NCI-H510A treated with DMSO at 0.1 percent for 48 hours (cell line): ENCODE data around the gene MTUS2.
"Not testable (repeated sequence)": the region's sequence is repeated elsewhere in the genome, so short reads cannot be mapped to it uniquely, and the experiment has no call there.

Experiments
- DNase-seq: peaks from one replicate; lab custom pipeline; 2025; lab: John Stamatoyannopoulos, UW

The MTUS2 gene

GRCh38 chr13:29319451-29319850, 499.3 kb downstream of the MTUS2 start:
- no peak for DNase-seq

GRCh38 chr13:29323954-29324353, 503.8 kb downstream of the MTUS2 start:
- DNase-seq: no peak

- DNase-seq: no peak
Measured at GRCh38 chr13:29324601-29325000, 504.5 kb downstream of the MTUS2 start.

DNA sequence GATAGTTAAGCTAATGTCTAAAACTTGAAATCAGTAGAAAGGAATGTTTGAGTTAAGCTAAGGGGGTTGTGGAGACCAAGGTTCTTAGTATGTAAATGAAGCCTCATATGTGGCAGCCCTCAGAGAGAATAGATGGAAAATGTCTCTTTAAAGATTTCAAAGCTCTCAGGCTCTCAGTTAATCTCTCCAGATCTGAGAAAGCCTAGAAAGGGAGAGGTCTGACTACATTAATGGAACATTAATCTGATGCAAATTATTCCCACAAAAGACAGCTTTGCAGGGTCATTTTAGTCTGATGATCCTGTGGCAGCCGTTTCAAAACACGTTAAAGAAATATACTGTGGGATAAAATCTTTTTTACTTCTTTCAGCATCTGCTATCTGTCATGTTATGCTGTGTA, 508.4 kb downstream of the MTUS2 start:
- no peak for DNase-seq

DNA sequence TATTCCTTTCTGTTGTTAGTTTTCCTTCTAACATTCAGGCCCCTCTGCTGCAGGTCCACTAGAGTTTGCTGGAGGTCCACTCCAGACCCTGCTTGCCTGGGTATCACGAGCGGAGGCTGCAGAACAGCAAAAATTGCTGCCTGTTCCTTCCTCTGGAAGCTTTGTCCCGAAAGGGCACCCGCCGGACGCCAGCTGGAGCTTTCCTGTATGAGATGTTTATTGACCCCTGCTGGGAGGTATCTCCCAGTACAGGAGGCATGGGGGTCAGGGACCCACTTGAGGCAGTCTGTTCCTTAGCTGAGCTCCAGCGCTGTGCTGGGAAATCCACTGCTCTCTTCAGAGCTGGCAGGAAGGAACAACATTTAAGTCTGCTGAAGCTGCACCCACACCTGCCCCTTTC, 516.2 kb downstream of the MTUS2 start:
- no peak for DNase-seq

GRCh38 chr13:29339386-29340272, 519.5 kb downstream of the MTUS2 start:
- DNase-seq: no peak

GRCh38 chr13:29345860-29346582, 525.9 kb downstream of the MTUS2 start:
- peak; percentile 2 for DNase-seq

GRCh38 chr13:29355029-29355428, 534.9 kb downstream of the MTUS2 start:
- no peak for DNase-seq

- peak; percentile 46 for DNase-seq
Measured at GRCh38 chr13:29359181-29359580, 539.0 kb downstream of the MTUS2 start.

- no peak for DNase-seq
Measured at GRCh38 chr13:29361716-29362115, 541.6 kb downstream of the MTUS2 start.

GRCh38 chr13:29362849-29363604, 542.9 kb downstream of the MTUS2 start:
- DNase-seq: peak; percentile 65

DNA sequence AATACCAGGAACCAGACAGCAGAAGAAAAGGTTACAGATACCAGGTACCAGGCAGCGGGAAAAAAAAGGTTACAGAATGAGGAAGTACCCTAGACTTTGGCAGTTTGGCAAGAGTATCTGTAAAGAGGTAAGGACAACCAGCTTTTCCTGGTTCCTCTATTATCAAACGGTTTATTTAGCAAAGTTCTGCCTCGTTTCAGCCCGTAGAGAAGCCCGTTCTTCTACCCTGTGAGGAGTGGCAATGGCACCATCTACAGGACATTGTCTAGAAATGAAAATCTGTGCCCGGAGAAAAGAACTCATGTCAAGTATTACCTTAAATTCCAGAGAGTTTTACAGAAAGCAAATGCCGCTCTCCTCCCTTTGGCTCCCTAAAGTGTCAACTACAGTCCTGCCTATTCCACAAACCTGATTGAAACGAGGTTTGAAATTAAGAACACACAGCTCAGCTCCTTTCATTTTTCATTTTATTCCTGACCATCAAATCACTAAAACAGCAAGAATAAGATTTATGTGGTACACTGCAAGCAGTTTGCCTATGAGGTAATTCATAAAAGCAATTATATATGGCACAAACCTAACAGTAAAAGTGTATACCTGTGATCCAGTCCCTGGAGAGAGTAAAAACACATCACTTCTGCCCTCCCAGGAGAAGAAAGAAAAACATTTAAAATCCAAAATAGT, 549.1 kb downstream of the MTUS2 start:
- peak; percentile 47 for DNase-seq

GRCh38 chr13:29379281-29379680, 559.1 kb downstream of the MTUS2 start:
- DNase-seq: no peak

DNA sequence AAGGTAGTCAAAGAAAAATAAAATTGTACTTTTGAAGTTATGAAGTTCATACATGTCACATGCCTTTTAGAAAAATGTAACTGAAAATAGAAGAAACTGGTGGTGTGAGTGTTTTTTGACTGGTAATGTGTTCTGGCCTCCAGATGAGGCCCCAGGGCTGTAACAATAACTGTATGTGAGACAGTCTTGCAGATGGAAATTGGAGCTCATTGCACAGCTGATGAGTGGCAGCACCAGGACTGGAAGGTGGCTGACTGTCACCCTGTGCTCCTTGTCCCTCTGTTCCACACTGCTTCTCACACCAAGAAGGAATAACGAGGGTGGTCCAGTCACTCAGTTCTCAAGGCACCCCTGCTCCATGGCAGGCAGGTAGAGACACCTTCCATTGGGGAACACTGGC, 559.7 kb downstream of the MTUS2 start:
- DNase-seq: no peak

GRCh38 chr13:29382021-29382420, 561.9 kb downstream of the MTUS2 start:
- no peak for DNase-seq

GRCh38 chr13:29383476-29383875, 563.3 kb downstream of the MTUS2 start:
- DNase-seq: no peak

DNA sequence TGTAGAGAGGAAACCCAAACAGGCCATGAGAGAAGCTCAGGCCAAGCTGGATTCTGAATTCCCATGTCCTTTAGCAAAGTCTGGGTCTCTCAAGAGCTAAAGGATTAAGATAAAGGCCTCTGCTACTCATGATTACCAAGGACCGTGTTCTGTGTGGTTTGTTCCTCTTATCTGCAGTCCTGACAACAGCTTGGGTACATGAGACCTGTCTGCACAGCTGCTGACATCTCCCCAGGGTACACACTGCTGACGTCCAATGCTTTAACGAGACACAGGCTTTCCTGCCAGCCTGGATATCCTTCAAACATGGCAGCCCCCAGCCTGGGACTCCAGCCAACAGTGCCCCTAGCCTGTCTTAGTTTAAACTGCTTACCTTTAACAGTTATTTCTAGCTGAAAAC, 564.3 kb downstream of the MTUS2 start:
- no peak for DNase-seq

DNA sequence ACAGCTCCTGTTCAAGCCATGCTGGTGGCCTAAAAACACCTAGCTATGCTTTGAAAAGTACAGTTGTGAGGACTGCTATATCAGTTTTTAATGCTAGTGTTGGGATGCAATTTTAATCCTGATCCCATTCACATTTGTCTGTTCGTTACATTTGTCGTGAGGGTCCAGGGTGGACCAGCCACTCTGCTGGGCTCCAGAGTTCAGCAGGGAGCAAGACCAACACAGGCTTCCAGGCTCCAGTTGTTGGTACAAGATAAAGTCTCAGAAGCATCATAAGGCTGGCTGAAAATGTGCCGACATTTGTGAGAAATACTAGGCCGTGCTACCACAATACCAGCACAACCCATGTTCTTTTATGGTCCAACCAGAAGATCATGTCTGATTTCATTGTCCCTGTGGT, 564.7 kb downstream of the MTUS2 start:
- no peak for DNase-seq

- DNase-seq: no peak
Measured at GRCh38 chr13:29386246-29386645, 566.1 kb downstream of the MTUS2 start.

DNA sequence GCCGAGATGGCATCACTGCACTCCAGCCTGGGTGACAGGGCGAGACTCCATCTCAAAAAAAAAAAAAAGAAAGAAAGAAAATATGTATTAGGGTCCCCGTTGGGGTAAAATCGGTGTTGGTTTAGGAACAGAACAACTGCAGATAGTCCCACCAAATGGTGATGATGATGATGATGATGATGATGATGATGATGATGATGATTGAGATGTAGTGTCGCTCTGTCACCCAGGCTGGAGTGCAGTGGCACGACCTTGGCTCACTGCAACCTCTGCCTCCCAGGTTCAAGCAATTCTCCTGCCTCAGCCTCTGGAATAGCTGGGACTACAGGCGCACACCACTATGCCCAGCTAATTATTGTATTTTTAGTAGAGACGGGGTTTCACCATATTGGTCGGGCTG, 570.5 kb downstream of the MTUS2 start:
- not testable (repeated sequence) for DNase-seq

- no peak for DNase-seq
Measured at GRCh38 chr13:29396446-29396845, 576.3 kb downstream of the MTUS2 start.

- DNase-seq: no peak
Measured at GRCh38 chr13:29397265-29397664, 577.1 kb downstream of the MTUS2 start.
